Thyroid gland (tissue), 4 donors: ENCODE measurements around the gene LDHA. TPM values are rescaled to one million over a fixed set of nuclear protein-coding genes. Genes with fewer than 3 reads are reported as not detected.

ENCODE experiments used
- DNase-seq, 2 donors: peaks; one replicate each; pipeline ENCODE4 v3.0.0-alpha.2; 2019
- H3K27ac ChIP-seq, 3 donors: fragments of 200-600 bp; sonication (generic); 1 replicate in 2 of 3; 2 replicates in 1 of 3; pipeline ENCODE4 v1.5.1; 2016 to 2019; ENCODE audit warnings: mild to moderate bottlenecking in 1 of 3, moderate library complexity in 1 of 3
- H3K27me3 ChIP-seq: fragments of 200-600 bp; sonication (generic); one replicate; pipeline ENCODE4 v1.5.1; 2019
- H3K36me3 ChIP-seq, 2 donors: fragments of 200-600 bp; sonication (generic); one replicate each; pipeline ENCODE4 v1.5.1; 2016 to 2019
- H3K4me1 ChIP-seq, 2 donors: fragments of 200-600 bp; sonication (generic); one replicate each; pipeline ENCODE4 v1.5.1; 2017 to 2019
- H3K4me3 ChIP-seq, 3 donors: fragments of 200-600 bp; sonication (generic); replicated peaks in 1 of 3; 1 replicate in 2 of 3; 2 replicates in 1 of 3; pipeline ENCODE4 v1.5.1; 2016; ENCODE audit warnings: mild to moderate bottlenecking in 1 of 3
- H3K9me3 ChIP-seq: fragments of 200-600 bp; sonication (generic); one replicate; pipeline ENCODE4 v1.5.1; 2017
- CTCF ChIP-seq, 6 experiments: fragments of 200-600 bp in 3 of 6; fragments of 450-650 bp in 3 of 6; sonication (generic) in 3 of 6; IDR thresholded peaks; one replicate each; pipeline ENCODE4 v1.5.1; 2016 to 2019; ENCODE audit warnings: antibody characterized with exemption in 6 of 6, mild to moderate bottlenecking in 2 of 6, inconsistent platforms in 1 of 6, moderate library complexity in 1 of 6
- POLR2A ChIP-seq, 2 donors: fragments of 450-650 bp; IDR thresholded peaks; one replicate each; pipeline ENCODE4 v1.6.1; 2017; ENCODE audit warnings: antibody characterized with exemption in 2 of 2, mild to moderate bottlenecking in 2 of 2, moderate library complexity in 1 of 2
- WGBS, 2 donors: methylation state at CpG; one replicate each; pipeline ENCODE4 v1.1.5; 2017; 5-methylcytosine and 5-hydroxymethylcytosine counted together
- intact Hi-C: fragments of 100-400 bp; cut with DNase I; formaldehyde crosslinking; loops from one replicate; pipeline ENCODE4 v1.15.1; 2023
- total RNA-seq, 4 donors: library from RNA; depleted of rRNA; stranded (reverse); fragments of >200 nt; gene quantifications; one replicate each; pipeline ENCODE4 v1.2.3, GENCODE V29; 2016

LDHA gene
- total RNA-seq, 4 donors from 2014 or later, result 268 to 456 (median 345) TPM

- WGBS, 2 donors, result 88 to 90% methylated on average over 2 of the region's 2 CpGs
- no peak overlapping the region for H3K27ac ChIP-seq
- peaks cover 25 to 26% of the 10 kb centered on the region in 2 donors for H3K36me3 ChIP-seq
- no peaks in the 10 kb centered on the region for H3K4me1 ChIP-seq
- TF ChIP-seq CTCF (IDR thresholded peaks at IDR 0.05), result no peak
- no peak for TF ChIP-seq POLR2A (IDR thresholded peaks at IDR 0.05)
- H3K9me3 ChIP-seq, result no peaks in the 10 kb centered on the region
- DNase-seq, result no peak
- intact Hi-C loops, result no loop called here
- no peaks in the 10 kb centered on the region for H3K27me3 ChIP-seq
- no peak overlapping the region for H3K4me3 ChIP-seq
Observed at GRCh38 chr11:18368221-18368620, 26.1 kb upstream of the LDHA start.

- intact Hi-C loops, result no loop called here
- Histone ChIP-seq H3K27ac (no peak overlapping the region), H3K4me1 (no peaks in the 10 kb centered on the region), H3K9me3 (no peaks in the 10 kb centered on the region), H3K4me3 (no peak overlapping the region), H3K27me3 (no peaks in the 10 kb centered on the region), H3K36me3 (peaks cover 13 to 15% of the 10 kb centered on the region in 2 donors)
- no peak for TF ChIP-seq POLR2A (IDR thresholded peaks at IDR 0.05)
- no peak for TF ChIP-seq CTCF (IDR thresholded peaks at IDR 0.05)
- 81 to 85% methylated on average over 2 of the region's 2 CpGs for WGBS, 2 donors
- no peak for DNase-seq
Observed at GRCh38 chr11:18369398-18369797, 25.0 kb upstream of the LDHA start.

- no peaks in the 10 kb centered on the region for H3K27me3 ChIP-seq
- intact Hi-C loops, result no loop called here
- DNase-seq, result no peak
- no peak overlapping the region for H3K27ac ChIP-seq
- WGBS, 2 donors, result 89 to 93% methylated on average over 2 of the region's 2 CpGs
- no peaks in the 10 kb centered on the region for H3K9me3 ChIP-seq
- H3K4me1 ChIP-seq, result no peaks in the 10 kb centered on the region
- TF ChIP-seq POLR2A (IDR thresholded peaks at IDR 0.05) (no peak), CTCF (IDR thresholded peaks at IDR 0.05) (no peak)
- H3K4me3 ChIP-seq, result no peak overlapping the region
- H3K36me3 ChIP-seq, result peaks cover 5% of the 10 kb centered on the region in 2 donors
Observed at GRCh38 chr11:18371279-18371678, 23.1 kb upstream of the LDHA start.

- no peak overlapping the region for H3K4me3 ChIP-seq
- no peak for DNase-seq
- H3K9me3 ChIP-seq, result no peaks in the 10 kb centered on the region
- no peak overlapping the region for H3K27ac ChIP-seq
- H3K36me3 ChIP-seq, result no peaks in the 10 kb centered on the region
- 94% methylated on average over 2 of the region's 2 CpGs for WGBS, 2 donors
- TF ChIP-seq POLR2A (IDR thresholded peaks at IDR 0.05) (no peak), CTCF (IDR thresholded peaks at IDR 0.05) (no peak)
- intact Hi-C loops, result no loop called here
- no peaks in the 10 kb centered on the region for H3K4me1 ChIP-seq
- H3K27me3 ChIP-seq, result no peaks in the 10 kb centered on the region
Observed at GRCh38 chr11:18372201-18372600, 22.2 kb upstream of the LDHA start.

DNA sequence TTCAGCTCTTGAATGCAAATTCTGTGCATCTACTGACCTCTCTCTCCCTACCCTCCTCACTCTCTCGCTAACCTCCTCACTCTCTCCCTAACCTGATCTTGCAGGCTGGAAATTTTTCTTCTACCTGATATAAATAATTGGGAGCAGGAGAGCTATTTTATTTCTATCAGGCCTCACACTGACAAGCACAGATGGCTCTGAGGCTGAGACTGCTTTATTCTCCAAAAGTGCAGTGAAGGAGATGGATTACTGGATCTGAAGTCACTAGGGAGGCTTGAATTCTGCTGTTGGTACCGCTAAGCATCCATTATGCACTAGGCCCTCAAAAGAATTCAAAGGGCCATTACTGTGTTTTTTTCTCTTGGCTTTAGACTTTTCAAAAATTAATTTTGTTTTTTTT is 19.4 kb upstream of the LDHA start:
- intact Hi-C loops, result no loop called here
- 76 to 94% methylated on average over 2 of the region's 2 CpGs for WGBS, 2 donors
- H3K36me3 ChIP-seq, result no peaks in the 10 kb centered on the region

More for the DNA sequence above, 19.4 kb upstream of the LDHA start:
- no peaks in the 10 kb centered on the region for H3K9me3 ChIP-seq
- no peak for TF ChIP-seq CTCF (IDR thresholded peaks at IDR 0.05)
- no peak for TF ChIP-seq POLR2A (IDR thresholded peaks at IDR 0.05)
- no peak overlapping the region for H3K4me3 ChIP-seq
- H3K27me3 ChIP-seq, result no peaks in the 10 kb centered on the region
- DNase-seq, result no peak
- no peak overlapping the region for H3K27ac ChIP-seq
- peaks cover 13% of the 10 kb centered on the region in 2 donors for H3K4me1 ChIP-seq
